ENCODE results near the gene QRICH1. TPM values are rescaled to one million over a fixed set of nuclear protein-coding genes. Genes with fewer than 3 reads are reported as not detected.

Gene QRICH1
- polyA plus RNA-seq, 1 of the 3 experiments (the other 2 are of a cell fraction), result 58.5 TPM

- no peak for TF ChIP-seq REST (IDR thresholded peaks at IDR 0.05; ENCODE audit: low read depth, low read length)
- TF ChIP-seq TCF12 (IDR thresholded peaks at IDR 0.05), result no peak
- TF ChIP-seq EZH2phosphoT487 (IDR thresholded peaks at IDR 0.05; ENCODE audit: borderline replicate concordance, low read depth), result no peak
- no peak for TF ChIP-seq SMC3 (IDR thresholded peaks at IDR 0.05; ENCODE audit: low read depth, low read length)
- TF ChIP-seq FOXJ3 (CRISPR knock-in tag; IDR thresholded peaks at IDR 0.05), result no peak
- no peak for TF ChIP-seq RXRA (IDR thresholded peaks at IDR 0.05; ENCODE audit: borderline replicate concordance, low read depth)
- no peak for TF ChIP-seq FOXM1 (IDR thresholded peaks at IDR 0.05; ENCODE audit: low read depth)
- peak; percentile 33; the same call in 1 of the 2 replicates for TF ChIP-seq RCOR1 (IDR thresholded peaks at IDR 0.05; ENCODE audit: low read length)
- TF ChIP-seq RFX5 (IDR thresholded peaks at IDR 0.05; ENCODE audit: low read length), result no peak; the same call in 1 of the 2 replicates
- TF ChIP-seq USF2 (IDR thresholded peaks at IDR 0.05; ENCODE audit: borderline replicate concordance, low read depth, low read length), result no peak
- no peak for TF ChIP-seq EP300 (IDR thresholded peaks at IDR 0.05; ENCODE audit: borderline replicate concordance in 1 of 2, low read depth in 1 of 2, low read length in 1 of 2)
- TF ChIP-seq MAX (IDR thresholded peaks at IDR 0.05; ENCODE audit: low read depth), result peak; percentile 97
- peak; percentile 100 for TF ChIP-seq CHD2 (IDR thresholded peaks at IDR 0.05; ENCODE audit: low read length, partially characterized antibody)
- no peak for TF ChIP-seq NFIC (IDR thresholded peaks at IDR 0.05; ENCODE audit: borderline replicate concordance)
Observed at GRCh38 chr3:49093853-49094767, at the start of gene QRICH1 (continued).

- H3K36me3 ChIP-seq (replicated peaks in 1 of 2; ENCODE audit: control insufficient read depth in 1 of 2, insufficient read depth in 2 of 2, low read length in 1 of 2), result no peaks in the 10 kb centered on the region
- no peak overlapping the region for H3K4me2 ChIP-seq
- H3K27me3 ChIP-seq (ENCODE audit: insufficient read depth), result no peaks in the 10 kb centered on the region
- WGBS (ENCODE audit: low lambda C conversion rate), result 8% methylated on average over 3 of the region's 3 CpGs
- H3K9me2 ChIP-seq, result no peaks in the 10 kb centered on the region
- H3K9me3 ChIP-seq, result no peaks in the 10 kb centered on the region
- POLR2A ChIA-PET, result no interaction called here
- H3K27ac ChIP-seq (ENCODE audit: low read depth in 2 of 2, low read length in 1 of 2), result no peak overlapping the region
- no peaks in the 10 kb centered on the region; a peak in 1 of 4 replicates for H3K4me1 ChIP-seq (ENCODE audit: control insufficient read depth in 1 of 2, insufficient read depth in 2 of 2, low read depth in 1 of 2, low read length in 1 of 2)
- no peak for TF ChIP-seq GATA2 (CRISPR knock-in tag; IDR thresholded peaks at IDR 0.05)
- TF ChIP-seq, protein P1, sequence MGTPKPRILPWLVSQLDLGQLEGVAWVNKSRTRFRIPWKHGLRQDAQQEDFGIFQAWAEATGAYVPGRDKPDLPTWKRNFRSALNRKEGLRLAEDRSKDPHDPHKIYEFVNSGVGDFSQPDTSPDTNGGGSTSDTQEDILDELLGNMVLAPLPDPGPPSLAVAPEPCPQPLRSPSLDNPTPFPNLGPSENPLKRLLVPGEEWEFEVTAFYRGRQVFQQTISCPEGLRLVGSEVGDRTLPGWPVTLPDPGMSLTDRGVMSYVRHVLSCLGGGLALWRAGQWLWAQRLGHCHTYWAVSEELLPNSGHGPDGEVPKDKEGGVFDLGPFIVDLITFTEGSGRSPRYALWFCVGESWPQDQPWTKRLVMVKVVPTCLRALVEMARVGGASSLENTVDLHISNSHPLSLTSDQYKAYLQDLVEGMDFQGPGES (IDR thresholded peaks at IDR 0.05; ENCODE audit: low read depth, low read length), result no peak
- no peak for TF ChIP-seq RCOR1 (IDR thresholded peaks at IDR 0.05; ENCODE audit: low read length)
- TF ChIP-seq ELF1 (IDR thresholded peaks at IDR 0.05), result no peak
- TF ChIP-seq POLR2AphosphoS5 (IDR thresholded peaks at IDR 0.05; ENCODE audit: low read depth, low read length), result no peak
- no peak for TF ChIP-seq EZH2phosphoT487 (IDR thresholded peaks at IDR 0.05; ENCODE audit: borderline replicate concordance, low read depth)
- H3K79me2 ChIP-seq (ENCODE audit: insufficient read depth), result no peaks in the 10 kb centered on the region
- H4K20me1 ChIP-seq (ENCODE audit: insufficient read depth), result no peaks in the 10 kb centered on the region
- CTCF ChIA-PET, result no interaction called here
- H3K4me3 ChIP-seq (ENCODE audit: low read depth in 2 of 2, low read length in 1 of 2), result no peak overlapping the region
- DNase-seq, result no peak
- no peak overlapping the region for H3K9ac ChIP-seq
- H3F3A ChIP-seq (replicated peaks; ENCODE audit: insufficient read depth), result no peaks in the 10 kb centered on the region
- H2AFZ ChIP-seq (ENCODE audit: low read depth), result no peak overlapping the region
Observed at GRCh38 chr3:49140080-49140479, 46.2 kb upstream of the QRICH1 start.

All from SK-N-SH (cell line).